ENCODE data around the gene FXN. TPM values are rescaled to one million over a fixed set of nuclear protein-coding genes. Genes with fewer than 3 reads are reported as not detected.

Gene FXN
- polyA plus RNA-seq, 2 donors, result 3.3 to 10.9 TPM

GRCh38 chr9:69139596-69139995 lies 104.0 kb downstream of the FXN start:
- Histone ChIP-seq H3K9me3 (ENCODE audit: control insufficient read depth in 2 of 2, insufficient read depth in 1 of 2, low read depth in 1 of 2, low read length in 1 of 2) (no peaks in the 10 kb centered on the region), H3K36me3 (ENCODE audit: control insufficient read depth in 2 of 2, insufficient read depth in 2 of 2, low read length in 1 of 2) (no peaks in the 10 kb centered on the region), H3K4me1 (ENCODE audit: control insufficient read depth in 2 of 2, insufficient read depth in 2 of 2, low read length in 1 of 2) (peaks cover 0 to 3% of the 10 kb centered on the region in 2 donors), H3K27ac (ENCODE audit: low read depth in 2 of 2, low read length in 1 of 2) (no peak overlapping the region), H3K27me3 (ENCODE audit: control insufficient read depth in 1 of 2, insufficient read depth in 2 of 2, low read length in 2 of 2) (no peaks in the 10 kb centered on the region), H3K4me3 (ENCODE audit: low read depth in 1 of 2, low read length in 2 of 2) (no peak overlapping the region)
- 93 to 96% methylated on average over 9 of the region's 9 CpGs for WGBS, 2 donors

- Histone ChIP-seq H3K4me3 (ENCODE audit: low read depth in 1 of 2, low read length in 2 of 2) (no peak overlapping the region), H3K4me1 (ENCODE audit: control insufficient read depth in 2 of 2, insufficient read depth in 2 of 2, low read length in 1 of 2) (peaks cover 0 to 2% of the 10 kb centered on the region in 2 donors), H3K36me3 (ENCODE audit: control insufficient read depth in 2 of 2, insufficient read depth in 2 of 2, low read length in 1 of 2) (no peaks in the 10 kb centered on the region), H3K9me3 (ENCODE audit: control insufficient read depth in 2 of 2, insufficient read depth in 1 of 2, low read depth in 1 of 2, low read length in 1 of 2) (no peaks in the 10 kb centered on the region), H3K27ac (ENCODE audit: low read depth in 2 of 2, low read length in 1 of 2) (no peak overlapping the region), H3K27me3 (ENCODE audit: control insufficient read depth in 1 of 2, insufficient read depth in 2 of 2, low read length in 2 of 2) (no peaks in the 10 kb centered on the region)
- 93% methylated on average over 5 of the region's 5 CpGs for WGBS, 2 donors
Observed at GRCh38 chr9:69140123-69140735, 104.7 kb downstream of the FXN start.

- no peaks in the 10 kb centered on the region for H3K36me3 ChIP-seq (ENCODE audit: control insufficient read depth in 2 of 2, insufficient read depth in 2 of 2, low read length in 1 of 2)
- no peaks in the 10 kb centered on the region for H3K9me3 ChIP-seq (ENCODE audit: control insufficient read depth in 2 of 2, insufficient read depth in 1 of 2, low read depth in 1 of 2, low read length in 1 of 2)
- peaks cover 0 to 2% of the 10 kb centered on the region in 2 donors for H3K4me1 ChIP-seq (ENCODE audit: control insufficient read depth in 2 of 2, insufficient read depth in 2 of 2, low read length in 1 of 2)
- H3K4me3 ChIP-seq (ENCODE audit: low read depth in 1 of 2, low read length in 2 of 2), result no peak overlapping the region
- H3K27ac ChIP-seq (ENCODE audit: low read depth in 2 of 2, low read length in 1 of 2), result no peak overlapping the region
- no peaks in the 10 kb centered on the region for H3K27me3 ChIP-seq (ENCODE audit: control insufficient read depth in 1 of 2, insufficient read depth in 2 of 2, low read length in 2 of 2)
- WGBS, 2 donors, result 77 to 85% methylated on average over 5 of the region's 5 CpGs
Observed at GRCh38 chr9:69141851-69142250, 106.3 kb downstream of the FXN start.

GRCh38 chr9:69143291-69143690 lies 107.7 kb downstream of the FXN start:
- no peaks in the 10 kb centered on the region for H3K36me3 ChIP-seq (ENCODE audit: control insufficient read depth in 2 of 2, insufficient read depth in 2 of 2, low read length in 1 of 2)
- 83 to 84% methylated on average over 1 of the region's 1 CpG for WGBS, 2 donors

GRCh38 chr9:69145144-69145715 lies 109.7 kb downstream of the FXN start:
- 78 to 85% methylated on average over 8 of the region's 8 CpGs for WGBS, 2 donors
- H3K4me3 ChIP-seq (ENCODE audit: low read depth in 1 of 2, low read length in 2 of 2), result no peak overlapping the region
- H3K27me3 ChIP-seq (ENCODE audit: control insufficient read depth in 1 of 2, insufficient read depth in 2 of 2, low read length in 2 of 2), result no peaks in the 10 kb centered on the region
- H3K36me3 ChIP-seq (ENCODE audit: control insufficient read depth in 2 of 2, insufficient read depth in 2 of 2, low read length in 1 of 2), result no peaks in the 10 kb centered on the region
- H3K4me1 ChIP-seq (ENCODE audit: control insufficient read depth in 2 of 2, insufficient read depth in 2 of 2, low read length in 1 of 2), result peaks cover 0 to 2% of the 10 kb centered on the region in 2 donors
- H3K27ac ChIP-seq (ENCODE audit: low read depth in 2 of 2, low read length in 1 of 2), result no peak overlapping the region
- H3K9me3 ChIP-seq (ENCODE audit: control insufficient read depth in 2 of 2, insufficient read depth in 1 of 2, low read depth in 1 of 2, low read length in 1 of 2), result no peaks in the 10 kb centered on the region

More at GRCh38 chr9:69143291-69143690, 107.7 kb downstream of the FXN start:
- H3K4me3 ChIP-seq (ENCODE audit: low read depth in 1 of 2, low read length in 2 of 2), result no peak overlapping the region
- H3K27me3 ChIP-seq (ENCODE audit: control insufficient read depth in 1 of 2, insufficient read depth in 2 of 2, low read length in 2 of 2), result no peaks in the 10 kb centered on the region
- H3K4me1 ChIP-seq (ENCODE audit: control insufficient read depth in 2 of 2, insufficient read depth in 2 of 2, low read length in 1 of 2), result peaks cover 0 to 2% of the 10 kb centered on the region in 2 donors
- H3K27ac ChIP-seq (ENCODE audit: low read depth in 2 of 2, low read length in 1 of 2), result no peak overlapping the region
- no peaks in the 10 kb centered on the region for H3K9me3 ChIP-seq (ENCODE audit: control insufficient read depth in 2 of 2, insufficient read depth in 1 of 2, low read depth in 1 of 2, low read length in 1 of 2)

GRCh38 chr9:69147041-69147834 lies 111.7 kb downstream of the FXN start:
- no peaks in the 10 kb centered on the region for H3K27me3 ChIP-seq (ENCODE audit: control insufficient read depth in 1 of 2, insufficient read depth in 2 of 2, low read length in 2 of 2)
- WGBS, 2 donors, result 75 to 90% methylated on average over 11 of the region's 11 CpGs
- H3K27ac ChIP-seq (ENCODE audit: low read depth in 2 of 2, low read length in 1 of 2), result no peak overlapping the region
- H3K4me1 ChIP-seq (ENCODE audit: control insufficient read depth in 2 of 2, insufficient read depth in 2 of 2, low read length in 1 of 2), result no peaks in the 10 kb centered on the region
- H3K36me3 ChIP-seq (ENCODE audit: control insufficient read depth in 2 of 2, insufficient read depth in 2 of 2, low read length in 1 of 2), result no peaks in the 10 kb centered on the region
- H3K9me3 ChIP-seq (ENCODE audit: control insufficient read depth in 2 of 2, insufficient read depth in 1 of 2, low read depth in 1 of 2, low read length in 1 of 2), result no peaks in the 10 kb centered on the region
- H3K4me3 ChIP-seq (ENCODE audit: low read depth in 1 of 2, low read length in 2 of 2), result no peak overlapping the region

- H3K36me3 ChIP-seq (ENCODE audit: control insufficient read depth in 2 of 2, insufficient read depth in 2 of 2, low read length in 1 of 2), result peaks cover 0 to 5% of the 10 kb centered on the region in 2 donors
- no peaks in the 10 kb centered on the region for H3K27me3 ChIP-seq (ENCODE audit: control insufficient read depth in 1 of 2, insufficient read depth in 2 of 2, low read length in 2 of 2)
- WGBS, 2 donors, result 17 to 25% methylated on average over 7 of the region's 7 CpGs
- peak overlapping the region in 1 of 2 donors; percentile 2 for H3K27ac ChIP-seq (ENCODE audit: low read depth in 2 of 2, low read length in 1 of 2)
- H3K9me3 ChIP-seq (ENCODE audit: control insufficient read depth in 2 of 2, insufficient read depth in 1 of 2, low read depth in 1 of 2, low read length in 1 of 2), result no peaks in the 10 kb centered on the region
- no peaks in the 10 kb centered on the region for H3K4me1 ChIP-seq (ENCODE audit: control insufficient read depth in 2 of 2, insufficient read depth in 2 of 2, low read length in 1 of 2)
- H3K4me3 ChIP-seq (ENCODE audit: low read depth in 1 of 2, low read length in 2 of 2), result no peak overlapping the region
Observed at GRCh38 chr9:69149321-69149807, 113.8 kb downstream of the FXN start.

Other genes starting within 250 kb of the FXN start
- gene PRKACG, start 21.6 kb upstream of the FXN start, polyA plus RNA-seq, result not detected
- gene TJP2, start 138.5 kb downstream of the FXN start, polyA plus RNA-seq, result 10 to 100 TPM; 61.5 to 63.9 TPM

Data from esophagus (tissue), 2 donors.